Neutrophil (primary cell): ENCODE data around the gene APBA2.

ENCODE experiments used
- H3K27ac ChIP-seq: fragments of 200-600 bp; sonication (generic); 2 replicates; pipeline ENCODE4 v1.5.1; 2016; ENCODE audit warnings: mild to moderate bottlenecking, moderate library complexity
- H3K27me3 ChIP-seq: fragments of 200-600 bp; sonication (generic); 2 replicates; pipeline ENCODE4 v1.6.0; 2016; ENCODE audit warnings: mild to moderate bottlenecking
- H3K36me3 ChIP-seq: fragments of 200-600 bp; sonication (generic); 2 replicates; pipeline ENCODE4 v1.5.1; 2017
- H3K4me1 ChIP-seq, 2 experiments: fragments of 200-600 bp in 1 of 2; sonication (generic) in 1 of 2; 1 replicate in 1 of 2; 2 replicates in 1 of 2; pipeline versions ENCODE4 v1.5.1 to v1.6.1; 2013 to 2016; ENCODE audit warnings: low read depth in 1 of 2, low read length in 1 of 2, mild to moderate bottlenecking in 1 of 2, moderate library complexity in 1 of 2; ENCODE audit not compliant: control insufficient read depth in 1 of 2, insufficient read depth in 1 of 2
- H3K4me3 ChIP-seq, 2 experiments: fragments of 200-600 bp in 1 of 2; sonication (generic) in 1 of 2; 1 replicate in 1 of 2; 2 replicates in 1 of 2; pipeline ENCODE4 v1.5.1; 2013 to 2016; ENCODE audit warnings: low read depth in 1 of 2, low read length in 1 of 2, mild to moderate bottlenecking in 1 of 2, moderate library complexity in 1 of 2
- H3K9me3 ChIP-seq: fragments of 200-600 bp; sonication (generic); 2 replicates; pipeline ENCODE4 v1.5.1; 2016
- CTCF ChIP-seq: fragments of 200-600 bp; sonication (generic); IDR thresholded peaks from 2 replicates; pipeline ENCODE4 v1.5.1; 2016; ENCODE audit warnings: antibody characterized with exemption

Gene APBA2

GRCh38 chr15:29142129-29142747, 256.5 kb downstream of the APBA2 start:
- no peak overlapping the region for H3K27ac ChIP-seq
- H3K27me3 ChIP-seq: peaks cover 30% of the 10 kb centered on the region
- no peaks in the 10 kb centered on the region for H3K4me1 ChIP-seq
- no peak overlapping the region for H3K4me3 ChIP-seq
- H3K9me3 ChIP-seq: no peaks in the 10 kb centered on the region
- H3K36me3 ChIP-seq: no peaks in the 10 kb centered on the region
- no peak for TF ChIP-seq CTCF

GRCh38 chr15:29143293-29143692, 257.5 kb downstream of the APBA2 start:
- TF ChIP-seq CTCF: no peak
- H3K27me3 ChIP-seq: peaks cover 30% of the 10 kb centered on the region
- H3K9me3 ChIP-seq: no peaks in the 10 kb centered on the region
- no peaks in the 10 kb centered on the region for H3K36me3 ChIP-seq
- no peak overlapping the region for H3K27ac ChIP-seq
- H3K4me3 ChIP-seq: no peak overlapping the region
- no peaks in the 10 kb centered on the region for H3K4me1 ChIP-seq

- H3K9me3 ChIP-seq: no peaks in the 10 kb centered on the region
- TF ChIP-seq CTCF: no peak
- no peaks in the 10 kb centered on the region for H3K4me1 ChIP-seq
- no peak overlapping the region for H3K4me3 ChIP-seq
- H3K27me3 ChIP-seq: peaks cover 30% of the 10 kb centered on the region
- H3K27ac ChIP-seq: no peak overlapping the region
- H3K36me3 ChIP-seq: no peaks in the 10 kb centered on the region
Observed at GRCh38 chr15:29143909-29144635, 258.3 kb downstream of the APBA2 start.

- H3K4me1 ChIP-seq: no peaks in the 10 kb centered on the region
- H3K9me3 ChIP-seq: no peaks in the 10 kb centered on the region
- TF ChIP-seq CTCF: no peak
- no peak overlapping the region for H3K27ac ChIP-seq
- H3K36me3 ChIP-seq: no peaks in the 10 kb centered on the region
- no peaks in the 10 kb centered on the region for H3K27me3 ChIP-seq
- H3K4me3 ChIP-seq: no peak overlapping the region
Observed at GRCh38 chr15:29149738-29150075, 263.9 kb downstream of the APBA2 start.

- Histone ChIP-seq H3K36me3 (no peaks in the 10 kb centered on the region), H3K9me3 (no peaks in the 10 kb centered on the region), H3K4me1 (no peaks in the 10 kb centered on the region), H3K4me3 (no peak overlapping the region), H3K27ac (no peak overlapping the region), H3K27me3 (no peaks in the 10 kb centered on the region)
- no peak for TF ChIP-seq CTCF
Observed at GRCh38 chr15:29150515-29151483, 265.0 kb downstream of the APBA2 start.
